Stimulated activated CD4-positive, alpha-beta T cell treated with anti-CD3 and anti-CD28 coated beads, Interleukin-12 subunit alpha, Interleukin-12 subunit beta, amount 100 ng/mL, for 4 hours (primary cell): ENCODE results near the gene HOXC6.
"Not testable (repeated sequence)": the region's sequence is repeated elsewhere in the genome, so short reads cannot be mapped to it uniquely, and the experiment has no call there.

Experiments used
- DNase-seq: peaks from one replicate; pipeline ENCODE4 v3.0.0-alpha.2; 2020

HOXC6 gene

DNA sequence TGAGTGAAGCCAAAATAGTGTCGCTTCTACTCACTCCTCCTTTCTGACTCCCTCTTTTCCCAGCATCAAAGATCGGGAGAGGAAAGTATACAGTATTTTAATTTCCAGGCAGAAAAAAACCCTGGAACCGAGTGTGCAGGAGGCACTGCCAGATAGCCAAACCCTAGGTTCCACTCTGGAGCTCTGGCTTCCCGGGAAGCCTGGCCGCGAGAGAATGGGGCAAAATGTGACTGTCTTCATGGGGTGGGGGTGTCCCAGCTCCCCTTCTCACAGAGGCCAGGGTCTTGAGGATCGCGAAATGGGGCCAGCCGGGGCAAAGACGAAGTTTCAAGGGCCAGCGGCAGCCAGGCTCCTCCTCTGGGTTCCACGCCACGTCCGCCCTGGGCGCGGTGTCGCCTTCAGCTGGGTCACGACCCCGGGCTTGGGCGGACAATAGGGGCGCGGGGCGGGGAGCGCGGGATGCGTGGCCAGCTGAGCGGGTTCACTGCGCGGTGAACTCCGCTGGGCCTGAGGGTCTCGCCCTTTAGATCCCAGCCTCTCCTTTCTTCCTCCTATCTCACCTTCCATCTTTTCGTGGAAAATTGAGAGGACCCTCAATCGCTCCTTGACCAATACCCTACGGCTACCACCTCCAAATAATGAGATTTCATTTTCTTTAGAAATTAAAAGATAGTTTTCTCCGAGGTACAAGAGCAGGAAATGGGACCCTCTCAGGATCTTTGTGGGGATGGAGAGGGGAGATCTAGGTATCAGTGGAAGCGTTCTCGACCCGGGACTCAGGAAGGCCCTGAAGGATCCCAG, 32.1 kb downstream of the HOXC6 start:
- no peak for DNase-seq

DNA sequence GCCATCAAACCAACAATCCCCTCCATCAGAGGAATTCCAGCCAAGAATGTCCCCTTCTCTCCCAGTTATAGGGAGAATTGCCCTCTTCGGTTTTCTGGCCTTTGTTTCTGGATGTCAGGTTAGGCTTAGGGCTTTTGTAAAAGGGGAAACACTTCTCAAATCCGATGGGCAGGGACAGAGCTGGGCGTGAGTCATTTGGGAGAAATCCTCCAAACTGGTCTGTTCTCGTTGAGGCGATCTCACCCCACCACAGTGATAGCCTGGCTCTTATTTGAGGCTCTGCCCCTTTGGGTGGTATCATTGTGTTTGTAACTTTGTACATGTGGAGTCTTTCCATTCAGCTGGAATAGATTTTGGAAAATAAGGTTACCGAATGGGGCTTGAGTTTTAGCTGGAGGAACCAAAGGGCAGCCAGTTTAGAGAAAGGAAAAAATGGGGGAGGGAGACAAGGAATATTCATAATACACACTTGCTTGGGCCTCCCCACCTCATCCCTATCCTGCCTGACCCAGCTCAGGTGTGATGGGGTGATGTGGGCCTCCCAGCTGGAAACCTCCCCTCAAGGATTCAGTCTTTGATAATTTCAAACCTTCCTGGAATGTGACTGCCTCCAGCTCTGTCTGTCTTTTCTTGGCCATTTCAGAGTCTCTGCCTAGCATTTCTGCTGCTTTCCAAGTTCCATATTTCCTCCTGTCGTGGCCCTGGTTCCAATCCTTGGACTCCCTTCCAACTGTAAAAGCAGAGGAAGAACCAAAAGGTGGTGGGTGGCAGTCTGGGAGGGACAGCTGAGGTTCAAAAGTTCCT, 32.9 kb downstream of the HOXC6 start:
- DNase-seq: no peak

DNA sequence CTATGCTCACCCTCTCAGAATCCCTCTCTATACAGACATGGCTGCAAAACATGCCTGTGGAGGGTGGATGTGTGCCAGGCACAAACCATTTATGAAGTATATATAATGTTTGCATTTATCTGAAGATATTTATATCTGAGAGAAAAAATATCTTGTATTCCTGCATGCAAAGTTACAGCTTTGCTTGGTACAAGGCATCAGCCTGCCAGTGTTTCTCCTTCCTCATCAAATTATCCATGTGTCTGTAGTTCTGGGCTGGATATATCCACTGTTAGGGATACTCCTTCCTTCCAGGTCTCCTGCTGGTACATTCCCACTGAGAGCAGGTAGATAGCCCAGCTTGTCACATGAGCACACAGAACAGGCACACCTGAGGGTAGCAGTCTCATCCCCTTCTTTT, 37.4 kb downstream of the HOXC6 start:
- DNase-seq: no peak

DNA sequence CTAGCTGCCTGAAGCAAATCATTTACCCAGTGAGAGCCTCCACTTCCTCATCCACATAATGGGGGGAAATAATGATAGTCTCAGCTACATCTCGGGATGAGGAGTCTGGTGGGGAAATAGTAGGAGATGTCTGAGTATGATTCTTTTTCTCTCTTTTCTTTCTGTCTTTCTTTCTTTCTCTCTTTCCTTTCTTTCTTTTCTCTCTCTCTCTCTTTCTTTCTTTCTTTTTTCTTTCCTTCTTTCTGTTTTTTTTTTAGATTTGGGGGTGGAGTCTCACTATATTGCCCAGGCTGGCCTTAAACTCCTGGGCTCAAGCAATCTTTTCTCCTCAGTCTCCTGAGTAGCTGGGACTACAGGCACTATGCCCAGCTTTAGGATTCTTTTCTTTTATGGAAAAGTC, 38.2 kb downstream of the HOXC6 start:
- no peak for DNase-seq

DNA sequence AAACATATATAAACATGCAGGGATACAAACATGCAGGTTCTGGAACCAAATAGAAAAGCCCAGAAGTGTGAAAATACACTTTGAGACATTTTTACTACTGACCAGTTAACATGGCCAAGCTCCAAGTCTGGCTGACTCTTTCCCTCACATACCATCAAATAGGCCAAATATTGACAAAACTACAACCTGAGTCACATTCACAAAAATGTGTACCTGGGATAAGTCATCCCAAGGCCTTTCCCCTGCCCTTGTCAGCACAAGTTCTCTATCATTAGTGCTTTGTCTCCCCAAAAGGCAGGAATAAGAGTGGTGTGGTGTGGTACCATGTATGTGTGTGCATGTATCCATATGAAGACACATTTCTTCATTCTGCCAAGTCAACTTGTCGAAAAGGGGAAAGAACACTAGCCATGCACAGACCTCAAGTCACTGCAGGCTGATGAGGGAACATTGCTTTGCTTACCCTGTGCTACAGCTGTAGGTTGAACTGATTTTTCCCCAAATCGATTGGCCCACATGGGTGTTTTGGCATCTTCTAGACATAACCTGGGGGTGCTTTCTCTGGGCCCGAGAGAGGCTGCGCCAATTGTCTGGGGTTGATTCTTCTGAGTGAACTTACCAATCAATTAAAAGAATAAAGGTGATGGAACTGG, 40.3 kb downstream of the HOXC6 start:
- no peak for DNase-seq

DNA sequence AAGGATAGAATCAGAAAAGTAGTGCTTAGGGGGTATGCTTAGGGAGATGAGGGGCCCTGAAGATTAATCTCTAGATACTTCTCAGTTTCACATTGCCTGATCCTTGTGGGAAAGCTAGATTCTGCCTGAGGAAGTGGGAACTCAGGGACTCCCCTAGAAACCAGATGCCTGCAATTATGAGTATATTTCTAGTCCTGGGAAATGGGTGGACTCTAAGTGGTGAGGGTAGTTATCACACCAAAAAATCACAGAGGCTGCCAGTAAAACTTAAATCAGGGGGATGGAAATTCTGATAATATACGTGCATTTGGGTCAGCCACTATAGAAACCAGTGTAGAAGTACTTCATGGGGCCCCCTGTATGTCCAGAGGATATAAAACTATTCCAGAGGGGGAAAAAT, 43.7 kb downstream of the HOXC6 start:
- no peak for DNase-seq

DNA sequence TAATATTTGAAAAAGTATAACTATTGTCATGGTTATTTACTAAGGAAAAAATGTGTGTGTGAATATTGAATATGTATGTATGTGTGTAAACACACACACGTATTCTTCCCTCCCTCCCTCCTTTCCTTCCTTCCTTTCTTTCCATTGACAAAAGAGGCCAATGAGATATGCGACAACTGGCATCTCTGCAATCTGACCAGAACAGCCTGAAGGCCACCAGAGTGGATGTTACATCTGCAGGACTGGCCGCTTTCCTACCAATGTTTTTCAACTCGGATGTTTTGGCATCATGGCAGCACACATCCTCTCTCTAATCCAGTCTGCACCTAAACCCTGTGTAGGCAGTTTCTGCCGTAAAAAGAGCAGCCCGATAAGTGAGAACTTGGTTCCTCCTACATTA, 46.1 kb downstream of the HOXC6 start:
- DNase-seq: no peak

DNA sequence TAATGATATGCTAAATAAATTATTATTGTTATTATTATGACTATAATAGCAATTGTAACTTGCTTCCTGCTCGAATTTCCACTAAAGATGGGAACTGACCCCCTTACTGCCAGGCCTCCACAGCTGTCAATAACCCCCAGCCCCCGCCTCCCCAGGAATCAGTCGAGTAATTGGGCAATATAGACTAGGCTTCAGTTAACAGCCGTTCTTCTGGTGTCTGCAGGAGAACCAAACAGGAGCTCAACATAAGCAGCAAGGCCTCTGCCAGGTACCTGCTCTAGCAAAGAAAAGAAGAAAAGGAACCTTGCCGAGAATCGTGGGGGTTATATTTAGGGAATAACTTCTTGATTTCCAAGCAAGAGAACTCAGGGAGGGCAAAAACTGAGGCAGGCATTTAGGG, 47.2 kb downstream of the HOXC6 start:
- no peak for DNase-seq

DNA sequence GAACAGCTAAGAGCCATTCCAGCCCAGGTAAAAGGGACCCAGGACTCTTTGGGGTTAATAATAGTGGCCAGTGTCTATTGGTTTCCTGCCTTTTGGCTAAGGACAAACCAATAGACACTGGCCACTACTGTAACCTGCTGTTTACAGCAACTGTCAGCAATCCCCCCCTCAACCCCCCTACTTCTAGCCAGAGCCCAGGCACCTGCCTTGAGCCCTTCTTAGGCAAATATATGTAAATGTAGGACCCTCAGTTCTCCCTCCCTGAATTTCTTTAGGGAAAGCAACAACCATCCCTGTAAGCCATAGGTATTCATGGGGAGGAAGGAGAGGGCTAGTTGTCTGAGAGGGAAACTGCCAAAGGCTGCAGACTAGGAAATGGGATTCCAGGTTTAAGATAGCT, 47.7 kb downstream of the HOXC6 start:
- no peak for DNase-seq

DNA sequence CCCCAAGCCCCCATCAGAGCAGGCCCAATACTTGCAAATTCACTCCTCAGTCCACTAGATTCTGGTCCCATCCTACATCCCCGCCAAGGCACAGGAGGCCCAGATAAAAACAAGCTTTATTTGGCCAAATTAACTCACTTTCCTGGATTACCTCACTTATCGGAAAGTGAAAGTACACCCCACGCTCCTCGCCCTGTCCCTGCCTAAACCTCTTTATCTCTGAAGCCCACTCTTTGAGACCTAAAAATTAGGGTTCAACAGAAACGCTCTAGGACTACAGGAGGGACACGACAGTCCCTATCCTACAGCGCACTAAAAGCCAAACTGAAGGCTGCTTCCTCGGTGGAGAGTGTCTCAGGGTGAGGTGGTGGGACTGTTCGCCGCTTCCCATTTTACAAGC, 49.6 kb downstream of the HOXC6 start:
- not testable (repeated sequence) for DNase-seq

DNA sequence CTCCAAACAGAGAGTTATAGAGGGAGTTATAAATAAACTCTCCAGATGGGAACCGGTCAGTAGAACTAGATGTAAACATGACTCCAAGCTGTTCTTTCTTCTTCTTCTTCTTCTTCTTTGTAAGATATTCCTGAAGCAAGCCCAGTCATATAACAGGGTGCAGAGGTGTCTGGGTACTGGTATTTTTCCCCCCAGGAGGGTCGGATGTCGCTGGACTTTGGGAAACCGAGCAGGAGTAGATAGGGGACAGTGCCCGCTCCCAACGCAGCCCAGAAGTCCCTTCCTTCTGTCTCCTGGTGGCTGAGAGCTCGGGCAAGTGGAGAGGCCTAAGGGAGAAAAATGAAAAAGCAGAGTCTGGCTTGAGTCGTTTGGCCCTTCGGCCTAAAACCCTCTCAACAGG, 50.9 kb downstream of the HOXC6 start:
- not testable (repeated sequence) for DNase-seq
